Embryonic facial prominence (tissue), 1 donor: ENCODE data around the gene ITGAL.
A peak's percentile ranks its signal among the peaks of the same experiment; 100 is the strongest.
"Not testable (repeated sequence)": the region's sequence is repeated elsewhere in the genome, so short reads cannot be mapped to it uniquely, and the experiment has no call there.

Experiments
- DNase-seq: peaks from one replicate; pipeline ENCODE4 v3.0.0-alpha.2; 2016; ENCODE audit errors: extremely low spot score

The ITGAL gene

GRCh38 chr16:30472328-30472942, at the start of gene ITGAL:
TSS of gene ITGAL (plus strand) at chr16:30472742. CDS start at chr16:30472838, 96 bp downstream.
- no peak for DNase-seq

GRCh38 chr16:30428055-30428454, 44.5 kb upstream of the ITGAL start:
- no peak for DNase-seq

- no peak for DNase-seq
Measured at GRCh38 chr16:30429418-30429677, 43.2 kb upstream of the ITGAL start.

- DNase-seq = peak; percentile 99
Measured at GRCh38 chr16:30429678-30430427, 42.7 kb upstream of the ITGAL start, which contains the start of gene DCTPP1. TSS of gene DCTPP1 (minus strand) at chr16:30430030. CDS start at chr16:30429980, 50 bp downstream.

GRCh38 chr16:30430428-30430970, 42.0 kb upstream of the ITGAL start:
- DNase-seq = no peak

- DNase-seq = no peak
Measured at GRCh38 chr16:30434852-30435251, 37.7 kb upstream of the ITGAL start.

GRCh38 chr16:30437511-30438046, 35.0 kb upstream of the ITGAL start:
- no peak for DNase-seq

- DNase-seq = no peak
Measured at GRCh38 chr16:30438835-30439234, 33.7 kb upstream of the ITGAL start.

- no peak for DNase-seq
Measured at GRCh38 chr16:30439720-30440348, 32.7 kb upstream of the ITGAL start.

- DNase-seq = no peak
Measured at GRCh38 chr16:30443631-30444030, 28.9 kb upstream of the ITGAL start.

GRCh38 chr16:30444231-30445148, 28.1 kb upstream of the ITGAL start:
- DNase-seq = no peak

GRCh38 chr16:30445149-30445407, 27.5 kb upstream of the ITGAL start:
- DNase-seq = no peak

- peak; percentile 86 for DNase-seq
Measured at GRCh38 chr16:30445408-30446202, 26.9 kb upstream of the ITGAL start, which contains the start of gene SEPHS2. TSS of gene SEPHS2 (minus strand) at chr16:30445874. CDS start at chr16:30445727, 147 bp downstream.

GRCh38 chr16:30446203-30446595, 26.3 kb upstream of the ITGAL start:
- no peak for DNase-seq

- DNase-seq = no peak
Measured at GRCh38 chr16:30447512-30448226, 24.9 kb upstream of the ITGAL start.

GRCh38 chr16:30449116-30449435, 23.5 kb upstream of the ITGAL start:
- DNase-seq = no peak

- DNase-seq = not testable (repeated sequence)
Measured at GRCh38 chr16:30452709-30453580, 19.6 kb upstream of the ITGAL start.

GRCh38 chr16:30456302-30456701, 16.2 kb upstream of the ITGAL start:
- no peak for DNase-seq

GRCh38 chr16:30457256-30457655, 15.3 kb upstream of the ITGAL start:
- no peak for DNase-seq
